Measurements from ENCODE around the gene HDAC10.

The HDAC10 gene

GRCh38 chr22:50225200-50225969 is 25.7 kb downstream of the HDAC10 start:
- H3K4me3 ChIP-seq (ENCODE audit: low read depth, low read length): no peak overlapping the region
- TF ChIP-seq, protein P1, sequence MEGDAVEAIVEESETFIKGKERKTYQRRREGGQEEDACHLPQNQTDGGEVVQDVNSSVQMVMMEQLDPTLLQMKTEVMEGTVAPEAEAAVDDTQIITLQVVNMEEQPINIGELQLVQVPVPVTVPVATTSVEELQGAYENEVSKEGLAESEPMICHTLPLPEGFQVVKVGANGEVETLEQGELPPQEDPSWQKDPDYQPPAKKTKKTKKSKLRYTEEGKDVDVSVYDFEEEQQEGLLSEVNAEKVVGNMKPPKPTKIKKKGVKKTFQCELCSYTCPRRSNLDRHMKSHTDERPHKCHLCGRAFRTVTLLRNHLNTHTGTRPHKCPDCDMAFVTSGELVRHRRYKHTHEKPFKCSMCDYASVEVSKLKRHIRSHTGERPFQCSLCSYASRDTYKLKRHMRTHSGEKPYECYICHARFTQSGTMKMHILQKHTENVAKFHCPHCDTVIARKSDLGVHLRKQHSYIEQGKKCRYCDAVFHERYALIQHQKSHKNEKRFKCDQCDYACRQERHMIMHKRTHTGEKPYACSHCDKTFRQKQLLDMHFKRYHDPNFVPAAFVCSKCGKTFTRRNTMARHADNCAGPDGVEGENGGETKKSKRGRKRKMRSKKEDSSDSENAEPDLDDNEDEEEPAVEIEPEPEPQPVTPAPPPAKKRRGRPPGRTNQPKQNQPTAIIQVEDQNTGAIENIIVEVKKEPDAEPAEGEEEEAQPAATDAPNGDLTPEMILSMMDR (conservative IDR thresholded peaks at IDR 0.05; ENCODE audit: low read depth, low read length): no peak
- DNase-seq (ENCODE audit: low read depth): no peak

DNA sequence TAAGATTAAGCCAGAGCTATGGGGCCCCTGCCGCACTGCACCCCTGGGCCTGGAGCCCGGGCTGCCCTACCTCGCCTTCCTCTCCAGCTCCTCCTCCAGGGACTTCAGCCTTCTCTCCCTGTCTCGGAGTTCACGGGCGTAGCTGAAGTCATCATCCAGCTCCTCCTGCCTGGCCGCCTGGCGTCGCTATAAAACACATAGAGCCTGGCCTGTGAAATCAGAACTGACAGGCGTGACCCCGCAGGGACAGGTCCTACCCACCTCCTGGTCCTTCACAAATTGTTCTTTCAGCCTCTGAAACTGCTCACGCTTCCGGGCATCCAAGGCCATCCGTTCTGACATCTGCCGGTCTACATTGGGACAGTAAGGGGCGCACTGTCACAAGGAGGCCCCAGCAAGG is 27.0 kb downstream of the HDAC10 start:
- TF ChIP-seq, protein P1 (conservative IDR thresholded peaks at IDR 0.05; ENCODE audit: low read depth, low read length): no peak

GRCh38 chr22:50222508-50222907 is 28.6 kb downstream of the HDAC10 start:
- no peak for DNase-seq (ENCODE audit: low read depth)
- TF ChIP-seq, protein P1 (conservative IDR thresholded peaks at IDR 0.05; ENCODE audit: low read depth, low read length): no peak
- no peak overlapping the region for H3K4me3 ChIP-seq (ENCODE audit: low read depth, low read length)

More for the DNA sequence above, 27.0 kb downstream of the HDAC10 start:
- H3K4me3 ChIP-seq (ENCODE audit: low read depth, low read length): no peak overlapping the region
- no peak for DNase-seq (ENCODE audit: low read depth)

DNA sequence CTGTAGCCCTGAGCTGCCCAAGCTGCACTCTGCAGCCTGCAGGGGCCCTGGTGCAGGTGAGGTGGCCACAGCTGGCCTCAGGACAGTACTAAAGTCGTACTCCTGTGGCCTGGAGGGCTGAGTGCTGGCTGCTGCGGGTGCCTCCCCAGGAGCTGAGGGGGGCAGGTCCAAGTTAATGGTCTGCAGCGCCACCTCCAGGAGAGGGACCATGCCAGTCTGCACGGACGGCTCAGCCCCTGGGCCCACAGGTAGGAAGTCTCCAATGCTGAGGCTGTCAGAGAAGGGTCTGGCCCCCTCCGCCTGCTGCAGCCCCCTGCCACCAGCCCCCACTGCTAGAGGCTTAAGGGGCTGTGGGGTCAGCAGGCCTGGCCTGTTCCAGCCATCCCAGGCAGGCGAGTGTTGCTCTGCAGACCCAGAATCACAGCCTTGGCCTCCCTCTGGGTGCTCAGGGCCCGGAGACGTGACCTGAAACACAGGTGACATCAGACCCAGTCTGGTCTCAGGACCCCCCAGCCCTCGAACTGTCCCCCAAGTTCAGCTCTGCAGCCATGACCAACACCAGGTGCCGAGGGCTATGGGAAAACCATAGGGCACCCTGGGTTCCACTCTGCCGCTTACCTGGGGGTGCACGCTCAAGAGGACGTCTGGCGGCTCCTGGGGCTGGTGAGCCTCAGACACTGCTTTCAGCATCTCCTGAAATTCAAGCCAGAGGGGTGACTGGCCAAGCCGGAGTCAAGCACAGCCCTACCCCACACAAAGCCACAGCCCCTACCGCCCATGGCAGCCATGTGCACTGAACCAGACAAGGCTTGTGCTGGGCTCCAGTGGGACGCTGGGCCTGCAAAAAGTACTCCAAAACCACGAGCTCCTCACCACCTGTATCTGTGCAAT is 29.4 kb downstream of the HDAC10 start:
- DNase-seq (ENCODE audit: low read depth): no peak

GRCh38 chr22:50220603-50221409 is 30.3 kb downstream of the HDAC10 start:
- TF ChIP-seq, protein P1 (conservative IDR thresholded peaks at IDR 0.05; ENCODE audit: low read depth, low read length): no peak
- no peak overlapping the region for H3K4me3 ChIP-seq (ENCODE audit: low read depth, low read length)
- DNase-seq (ENCODE audit: low read depth): no peak

More for the DNA sequence above, 29.4 kb downstream of the HDAC10 start:
- H3K4me3 ChIP-seq (ENCODE audit: low read depth, low read length): no peak overlapping the region
- TF ChIP-seq, protein P1 (conservative IDR thresholded peaks at IDR 0.05; ENCODE audit: low read depth, low read length): peak; percentile 32

- TF ChIP-seq, protein P1 (conservative IDR thresholded peaks at IDR 0.05; ENCODE audit: low read depth, low read length): no peak
- no peak for DNase-seq (ENCODE audit: low read depth)
- no peak overlapping the region for H3K4me3 ChIP-seq (ENCODE audit: low read depth, low read length)
Observed at GRCh38 chr22:50219800-50220602, 31.1 kb downstream of the HDAC10 start.
